HG03097 (cell line): ENCODE measurements around the gene AHDC1.

Experiments
- ATAC-seq: cut with Tn5 transposase; IDR thresholded peaks from one replicate; pipeline ENCODE4 v1.9.1; 2021; ENCODE audit not compliant: unreplicated experiment, low FRiP score

Gene AHDC1

DNA sequence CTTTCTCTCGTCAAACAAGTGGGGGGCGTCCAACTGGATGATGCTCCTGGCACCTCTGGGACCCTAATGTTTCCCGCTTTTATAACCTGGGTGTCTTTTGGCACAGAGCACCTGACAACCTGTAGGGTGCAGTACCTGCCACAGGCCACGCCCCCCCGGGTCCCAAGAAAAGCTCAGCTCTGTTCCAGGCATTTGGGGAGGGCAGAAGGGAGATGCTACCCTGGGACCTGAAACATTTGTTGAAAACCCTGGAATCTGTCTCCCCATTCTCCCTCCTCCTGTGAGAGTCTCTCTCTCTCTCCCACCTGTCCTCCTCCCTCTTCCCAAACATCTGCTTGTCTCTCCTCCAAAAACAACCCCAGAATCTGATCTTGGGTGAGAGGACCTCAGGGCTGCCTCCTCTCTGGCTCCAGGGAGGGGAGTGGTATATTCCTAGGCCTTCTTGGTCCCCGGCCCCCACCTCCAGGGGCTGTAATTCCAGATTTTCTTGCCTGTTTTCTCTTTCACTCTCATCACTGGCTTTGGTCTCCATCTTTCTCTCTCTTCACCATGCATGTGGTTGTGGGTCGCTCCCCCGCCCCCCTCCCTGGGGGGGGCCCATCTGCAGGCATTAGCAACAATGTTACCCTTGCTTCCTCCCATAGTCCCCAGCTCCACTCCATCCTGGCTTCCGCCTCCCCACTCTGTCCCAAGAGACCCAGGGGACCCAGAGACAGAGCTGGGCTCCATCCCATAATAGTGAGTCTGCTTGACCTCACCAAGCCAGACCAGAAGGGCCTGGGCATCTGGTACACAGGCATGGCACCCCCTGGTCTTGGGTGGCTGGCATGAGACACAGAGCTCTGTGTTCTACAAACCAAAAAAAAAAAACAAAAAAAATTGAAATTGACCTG lies 4.1 kb downstream of the AHDC1 start:
- ATAC-seq = no peak

DNA sequence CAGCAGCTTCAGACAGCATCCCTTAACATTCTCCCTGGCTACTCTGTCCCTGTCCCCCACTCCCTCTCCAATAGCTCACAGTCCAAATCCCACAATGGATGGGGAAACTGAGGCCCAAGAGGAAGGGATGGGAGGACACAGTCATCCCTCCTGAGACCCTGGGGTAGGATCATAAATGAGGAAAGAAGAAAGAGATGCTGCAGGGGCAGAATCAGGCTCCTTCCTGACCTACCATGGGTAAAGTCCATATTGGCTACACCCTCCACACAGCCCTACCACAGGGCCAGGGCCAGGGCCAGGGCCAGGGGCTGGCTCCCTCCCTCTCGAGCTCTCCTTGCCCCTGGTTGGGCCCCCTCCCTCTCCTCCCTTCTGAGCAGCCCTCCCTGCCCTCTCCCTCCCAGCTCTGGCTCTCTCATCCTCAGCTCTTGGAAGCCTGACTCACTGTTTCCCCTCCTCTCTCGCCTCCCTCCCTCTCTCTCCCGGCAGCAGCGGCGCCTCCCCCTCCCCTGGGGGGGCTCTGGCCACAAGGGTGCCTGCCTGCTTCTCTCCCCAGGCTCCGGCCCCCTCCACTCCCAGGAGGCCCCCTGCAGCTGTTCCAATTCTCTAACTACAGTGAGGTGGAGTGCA lies 4.9 kb downstream of the AHDC1 start:
- ATAC-seq = no peak

GRCh38 chr1:27598295-27598687 lies 5.7 kb downstream of the AHDC1 start:
- no peak for ATAC-seq

DNA sequence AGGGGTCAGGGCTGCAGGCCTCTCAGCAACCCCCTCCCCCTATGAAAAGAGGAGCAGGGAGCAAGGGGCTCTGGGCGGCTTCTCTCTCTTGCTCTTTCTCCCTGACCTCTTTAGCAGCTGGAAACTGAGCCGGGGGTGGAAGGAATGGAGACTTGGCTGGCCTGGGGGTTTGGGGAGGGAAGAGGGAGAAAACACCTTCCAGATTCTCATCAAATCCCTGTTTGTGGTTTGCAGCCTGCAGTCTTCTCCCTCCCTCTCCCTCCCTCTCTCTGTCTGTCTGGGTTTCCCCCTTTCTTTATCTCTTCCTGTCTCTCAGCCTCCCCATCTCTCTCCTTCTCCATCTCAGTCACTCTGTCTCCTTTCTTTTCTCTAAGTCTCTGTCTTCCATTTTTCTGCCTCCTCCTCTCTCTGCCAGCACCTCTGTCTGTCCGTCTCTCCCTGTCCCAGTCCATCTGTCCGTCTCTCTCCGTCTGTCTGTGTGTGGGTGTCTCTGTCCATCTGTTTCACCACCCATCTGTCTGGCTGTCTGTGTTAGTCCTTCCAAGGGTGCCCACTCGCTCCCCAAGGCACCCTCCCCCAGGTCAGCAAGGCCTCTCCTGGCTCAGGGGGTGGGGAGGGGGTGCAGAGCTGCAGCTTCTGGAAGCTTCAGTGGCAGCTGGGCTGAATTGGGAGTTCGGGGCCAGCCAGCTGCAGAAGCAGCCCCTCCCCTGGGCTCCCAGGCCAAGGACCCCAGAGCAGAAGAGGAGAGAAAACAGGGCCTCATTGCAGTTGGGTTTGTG lies 6.2 kb downstream of the AHDC1 start:
- ATAC-seq = no peak

GRCh38 chr1:27596986-27597385 lies 7.0 kb downstream of the AHDC1 start:
- ATAC-seq = no peak

GRCh38 chr1:27596261-27596660 lies 7.7 kb downstream of the AHDC1 start:
- no peak for ATAC-seq

DNA sequence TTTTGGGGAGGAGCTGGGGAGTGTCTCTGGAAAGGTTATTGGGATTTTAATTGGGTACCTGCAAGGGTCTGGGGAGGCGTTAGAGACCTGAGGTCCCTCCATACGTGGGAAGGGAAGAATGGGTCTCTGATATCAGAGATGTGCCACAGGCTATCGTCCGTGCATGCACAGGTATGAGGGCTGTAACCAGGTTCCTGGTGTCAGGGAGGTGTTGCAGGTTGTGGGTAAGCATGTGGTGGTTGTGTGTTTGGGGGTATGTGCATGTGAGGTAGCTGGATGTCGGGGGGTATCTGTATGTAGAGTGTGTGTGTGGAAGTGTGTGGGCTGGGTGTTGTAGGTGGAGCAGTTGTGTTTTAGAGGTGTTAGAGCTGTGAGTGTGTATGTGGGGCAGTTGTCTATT lies 8.3 kb downstream of the AHDC1 start:
- no peak for ATAC-seq

DNA sequence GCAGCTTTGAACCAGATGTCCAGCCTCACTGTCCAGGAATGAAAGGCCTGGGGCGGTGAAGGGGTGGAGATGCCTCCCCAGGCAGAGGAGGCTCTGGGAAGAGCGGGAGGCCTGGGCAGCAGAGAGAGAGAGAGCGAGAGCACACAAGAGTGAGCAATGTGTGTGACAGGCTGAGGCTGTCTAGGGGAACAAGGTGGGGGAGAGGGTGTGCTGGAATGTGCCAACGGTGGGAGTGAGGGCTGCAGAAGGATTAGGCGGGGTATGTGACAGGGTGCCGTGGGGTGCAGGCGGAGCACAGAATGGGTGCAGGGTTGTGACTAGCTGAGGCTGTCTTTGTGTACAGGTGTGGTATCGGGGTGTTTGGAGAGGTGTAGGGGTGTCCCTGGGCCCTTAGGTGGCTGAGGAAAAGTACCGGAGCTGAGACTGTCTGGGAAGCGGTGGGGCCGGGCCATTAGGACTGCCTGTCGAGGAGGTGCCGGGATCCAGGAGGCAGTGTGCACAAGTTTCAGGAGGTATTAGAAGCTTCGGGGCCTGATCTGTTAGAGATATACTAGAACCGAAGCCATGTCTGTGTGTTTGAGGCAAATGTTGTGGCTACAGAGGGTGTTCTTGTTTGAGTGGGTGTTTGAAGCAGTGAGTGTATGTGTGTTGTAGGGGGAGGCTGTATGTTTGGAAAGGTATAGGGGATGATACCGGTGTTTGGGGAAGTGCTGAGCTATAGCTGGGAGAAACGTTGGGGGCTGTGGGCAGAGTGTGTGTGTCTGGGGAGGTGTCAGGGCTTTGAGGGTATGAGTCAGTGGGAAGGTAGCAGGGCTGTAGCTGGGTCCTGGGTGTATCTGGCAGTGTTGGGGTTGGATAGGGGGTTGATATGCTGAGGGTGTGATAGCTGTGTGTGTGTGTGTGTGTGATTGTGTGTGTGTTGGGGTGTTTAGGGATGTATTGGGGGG lies 9.1 kb downstream of the AHDC1 start:
- ATAC-seq = no peak

- no peak for ATAC-seq
Observed at GRCh38 chr1:27593678-27594563, 10.0 kb downstream of the AHDC1 start.

DNA sequence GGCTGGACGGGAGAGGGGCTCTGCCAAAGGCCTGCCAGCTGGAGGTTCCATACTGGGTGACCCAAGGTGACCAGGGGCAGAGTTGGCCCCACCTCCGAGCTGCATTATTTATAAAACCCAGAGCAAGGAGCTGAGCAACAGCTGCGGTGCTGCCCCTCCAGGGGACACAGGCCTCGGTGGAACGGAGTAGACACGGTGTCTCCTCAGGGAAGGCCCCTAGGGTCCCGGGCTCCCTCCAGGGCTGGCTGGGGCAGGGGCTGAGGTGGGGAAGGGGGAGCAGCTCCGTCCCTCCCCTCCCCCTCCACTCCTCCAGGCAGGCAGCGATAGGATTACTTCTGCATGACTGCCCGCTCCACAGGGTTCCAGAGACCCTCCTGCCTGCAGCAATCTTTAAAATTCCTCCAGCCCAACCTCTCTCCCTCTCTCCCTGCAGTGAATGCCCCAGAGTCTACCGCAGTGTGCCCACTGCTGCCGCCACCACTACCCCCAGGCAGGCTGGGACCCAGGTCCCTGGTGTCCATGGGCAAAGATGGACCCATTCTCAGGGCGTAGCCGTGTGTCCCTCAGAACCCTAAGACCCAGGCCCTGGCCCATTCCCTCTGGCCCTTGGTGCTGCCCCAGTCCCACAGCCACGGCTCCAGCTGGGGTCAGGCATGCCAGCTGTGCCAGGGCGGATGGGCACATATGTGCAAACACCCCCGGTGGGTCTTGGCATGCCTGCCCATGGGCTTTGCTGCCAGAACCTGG lies 10.8 kb downstream of the AHDC1 start:
- ATAC-seq = no peak

- no peak for ATAC-seq
Observed at GRCh38 chr1:27592232-27592930, 11.6 kb downstream of the AHDC1 start.

DNA sequence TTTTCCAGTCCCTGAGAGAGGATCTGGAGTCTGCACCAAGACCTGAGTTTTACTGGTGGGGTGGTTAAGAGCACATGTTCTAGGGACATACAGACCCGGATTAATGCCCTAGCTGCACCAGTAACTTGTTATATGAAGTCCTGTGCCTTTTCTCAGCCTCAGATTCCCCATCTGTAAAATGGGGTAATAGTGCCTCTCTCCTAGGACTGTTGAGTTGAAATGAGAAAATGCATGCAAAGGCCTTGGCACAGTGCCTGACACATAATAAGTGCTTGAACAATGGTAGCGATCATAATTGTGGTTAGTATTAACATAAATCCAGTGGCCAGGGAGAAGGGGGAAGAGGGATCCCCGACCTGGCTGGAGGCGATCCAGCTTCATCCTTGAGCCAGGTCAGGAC lies 12.3 kb downstream of the AHDC1 start:
- ATAC-seq = no peak

GRCh38 chr1:27590917-27591508 lies 12.9 kb downstream of the AHDC1 start:
- no peak for ATAC-seq

- ATAC-seq = no peak
Observed at GRCh38 chr1:27589841-27590426, 14.0 kb downstream of the AHDC1 start.

DNA sequence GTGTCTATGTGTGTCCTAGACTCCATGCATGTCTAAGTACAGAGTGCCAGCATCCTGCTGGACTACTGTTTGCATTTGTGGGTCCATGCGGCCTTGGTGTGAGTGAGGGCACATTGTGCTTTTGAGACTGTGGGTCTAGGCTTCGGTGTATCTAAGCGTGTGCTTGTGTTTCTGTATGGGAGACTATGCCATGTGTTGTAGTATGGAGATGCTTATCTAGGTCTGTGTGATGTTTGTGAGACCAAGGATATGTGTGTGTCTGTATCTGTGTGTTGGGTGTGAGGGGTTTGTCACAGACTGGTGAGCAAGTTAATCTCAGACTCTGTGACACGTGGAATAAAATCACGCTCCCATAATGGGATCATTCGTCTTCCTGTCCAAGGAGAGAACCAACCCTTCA lies 14.5 kb downstream of the AHDC1 start:
- ATAC-seq = no peak

- no peak for ATAC-seq
Observed at GRCh38 chr1:27588256-27589232, 15.4 kb downstream of the AHDC1 start.
